ENCODE data around the gene RTCA. TPM values are rescaled to one million over a fixed set of nuclear protein-coding genes. Genes with fewer than 3 reads are reported as not detected.
"Not testable (repeated sequence)": the region's sequence is repeated elsewhere in the genome, so short reads cannot be mapped to it uniquely, and the experiment has no call there.

Gene RTCA
- polyA plus RNA-seq (2013, experiment 1 of 4), result 29.5 TPM
- polyA plus RNA-seq (2013, experiment 2 of 4), result 31.3 TPM
- 25.1 TPM for polyA plus RNA-seq (2013, experiment 3 of 4)
- 24.7 TPM for polyA plus RNA-seq (2013, experiment 4 of 4)

GRCh38 chr1:100265931-100266740 is at the start of gene RTCA:
Gene RTCA, plus strand, starts transcription at chr1:100266216. Its CDS starts 160 bp downstream, at chr1:100266376.
- H3K9me3 ChIP-seq (ENCODE audit: control insufficient read depth, low read length), result no peaks in the 10 kb centered on the region
- 0 to 1% methylated on average over 53 of the region's 53 CpGs for WGBS, 2 experiments
- peaks cover 16% of the 10 kb centered on the region for H3K36me3 ChIP-seq (ENCODE audit: control insufficient read depth, insufficient read depth, low read length)

GRCh38 chr1:100217834-100218233 is 48.2 kb upstream of the RTCA start:
- H3K27ac ChIP-seq (ENCODE audit: insufficient read depth, low read depth, low read length, poor library complexity, severe bottlenecking), result no peak overlapping the region

More at GRCh38 chr1:100265931-100266740, at the start of gene RTCA:
- Histone ChIP-seq H3K27ac (ENCODE audit: insufficient read depth, low read depth, low read length, poor library complexity, severe bottlenecking) (peak within 1 kb of the TSS; percentile 72), H3K4me3 (ENCODE audit: insufficient read depth, low read depth, low read length) (peak within 1 kb of the TSS; percentile 97), H3K27me3 (ENCODE audit: control insufficient read depth, insufficient read depth, low read length, poor library complexity, severe bottlenecking) (no peaks in the 10 kb centered on the region), H3K4me1 (ENCODE audit: control insufficient read depth, insufficient read depth, low read length) (no peaks in the 10 kb centered on the region)

GRCh38 chr1:100219457-100219856 is 46.6 kb upstream of the RTCA start:
- Histone ChIP-seq H3K4me3 (ENCODE audit: insufficient read depth, low read depth, low read length) (no peak overlapping the region), H3K9me3 (ENCODE audit: control insufficient read depth, low read length) (no peaks in the 10 kb centered on the region), H3K27me3 (ENCODE audit: control insufficient read depth, insufficient read depth, low read length, poor library complexity, severe bottlenecking) (no peaks in the 10 kb centered on the region), H3K4me1 (ENCODE audit: control insufficient read depth, insufficient read depth, low read length) (no peaks in the 10 kb centered on the region), H3K27ac (ENCODE audit: insufficient read depth, low read depth, low read length, poor library complexity, severe bottlenecking) (no peak overlapping the region), H3K36me3 (ENCODE audit: control insufficient read depth, insufficient read depth, low read length) (peaks cover 14% of the 10 kb centered on the region)
- 77 to 78% methylated on average over 6 of the region's 6 CpGs for WGBS, 2 experiments

More at GRCh38 chr1:100217834-100218233, 48.2 kb upstream of the RTCA start:
- Histone ChIP-seq H3K4me1 (ENCODE audit: control insufficient read depth, insufficient read depth, low read length) (no peaks in the 10 kb centered on the region), H3K9me3 (ENCODE audit: control insufficient read depth, low read length) (no peaks in the 10 kb centered on the region), H3K27me3 (ENCODE audit: control insufficient read depth, insufficient read depth, low read length, poor library complexity, severe bottlenecking) (no peaks in the 10 kb centered on the region), H3K36me3 (ENCODE audit: control insufficient read depth, insufficient read depth, low read length) (peaks cover 18% of the 10 kb centered on the region), H3K4me3 (ENCODE audit: insufficient read depth, low read depth, low read length) (no peak overlapping the region)
- 90 to 91% methylated on average over 2 of the region's 2 CpGs for WGBS, 2 experiments

- Histone ChIP-seq H3K27ac (ENCODE audit: insufficient read depth, low read depth, low read length, poor library complexity, severe bottlenecking) (no peak overlapping the region), H3K4me3 (ENCODE audit: insufficient read depth, low read depth, low read length) (no peak overlapping the region), H3K36me3 (ENCODE audit: control insufficient read depth, insufficient read depth, low read length) (peaks cover 10% of the 10 kb centered on the region), H3K4me1 (ENCODE audit: control insufficient read depth, insufficient read depth, low read length) (no peaks in the 10 kb centered on the region), H3K27me3 (ENCODE audit: control insufficient read depth, insufficient read depth, low read length, poor library complexity, severe bottlenecking) (no peaks in the 10 kb centered on the region), H3K9me3 (ENCODE audit: control insufficient read depth, low read length) (no peaks in the 10 kb centered on the region)
- WGBS, 2 experiments, result 92 to 100% methylated on average over 2 of the region's 2 CpGs
These were observed 46.1 kb upstream of the RTCA start for GRCh38 chr1:100219883-100220282.

GRCh38 chr1:100222428-100222827 is 43.6 kb upstream of the RTCA start:
- H3K27ac ChIP-seq (ENCODE audit: insufficient read depth, low read depth, low read length, poor library complexity, severe bottlenecking), result no peak overlapping the region
- H3K9me3 ChIP-seq (ENCODE audit: control insufficient read depth, low read length), result no peaks in the 10 kb centered on the region
- no peaks in the 10 kb centered on the region for H3K27me3 ChIP-seq (ENCODE audit: control insufficient read depth, insufficient read depth, low read length, poor library complexity, severe bottlenecking)
- H3K4me1 ChIP-seq (ENCODE audit: control insufficient read depth, insufficient read depth, low read length), result no peaks in the 10 kb centered on the region
- H3K4me3 ChIP-seq (ENCODE audit: insufficient read depth, low read depth, low read length), result no peak overlapping the region
- H3K36me3 ChIP-seq (ENCODE audit: control insufficient read depth, insufficient read depth, low read length), result no peaks in the 10 kb centered on the region

- Histone ChIP-seq H3K9me3 (ENCODE audit: control insufficient read depth, low read length) (no peaks in the 10 kb centered on the region), H3K27me3 (ENCODE audit: control insufficient read depth, insufficient read depth, low read length, poor library complexity, severe bottlenecking) (no peaks in the 10 kb centered on the region), H3K4me1 (ENCODE audit: control insufficient read depth, insufficient read depth, low read length) (no peaks in the 10 kb centered on the region), H3K36me3 (ENCODE audit: control insufficient read depth, insufficient read depth, low read length) (peaks cover 3% of the 10 kb centered on the region), H3K4me3 (ENCODE audit: insufficient read depth, low read depth, low read length) (no peak overlapping the region), H3K27ac (ENCODE audit: insufficient read depth, low read depth, low read length, poor library complexity, severe bottlenecking) (no peak overlapping the region)
- 92 to 98% methylated on average over 4 of the region's 4 CpGs for WGBS, 2 experiments
These were observed 36.2 kb upstream of the RTCA start for GRCh38 chr1:100229681-100230443.

GRCh38 chr1:100230765-100231164 is 35.3 kb upstream of the RTCA start:
- no peaks in the 10 kb centered on the region for H3K9me3 ChIP-seq (ENCODE audit: control insufficient read depth, low read length)
- H3K27ac ChIP-seq (ENCODE audit: insufficient read depth, low read depth, low read length, poor library complexity, severe bottlenecking), result no peak overlapping the region
- H3K4me1 ChIP-seq (ENCODE audit: control insufficient read depth, insufficient read depth, low read length), result no peaks in the 10 kb centered on the region
- whole genome bisulfite sequencing, 2 experiments, result 89 to 100% methylated on average over 2 of the region's 2 CpGs
- H3K27me3 ChIP-seq (ENCODE audit: control insufficient read depth, insufficient read depth, low read length, poor library complexity, severe bottlenecking), result no peaks in the 10 kb centered on the region
- H3K4me3 ChIP-seq (ENCODE audit: insufficient read depth, low read depth, low read length), result no peak overlapping the region
- H3K36me3 ChIP-seq (ENCODE audit: control insufficient read depth, insufficient read depth, low read length), result peaks cover 3% of the 10 kb centered on the region

GRCh38 chr1:100231721-100232120 is 34.3 kb upstream of the RTCA start:
- no peak overlapping the region for H3K4me3 ChIP-seq (ENCODE audit: insufficient read depth, low read depth, low read length)
- peaks cover 4% of the 10 kb centered on the region for H3K36me3 ChIP-seq (ENCODE audit: control insufficient read depth, insufficient read depth, low read length)
- H3K27me3 ChIP-seq (ENCODE audit: control insufficient read depth, insufficient read depth, low read length, poor library complexity, severe bottlenecking), result no peaks in the 10 kb centered on the region
- no peak overlapping the region for H3K27ac ChIP-seq (ENCODE audit: insufficient read depth, low read depth, low read length, poor library complexity, severe bottlenecking)
- no peaks in the 10 kb centered on the region for H3K4me1 ChIP-seq (ENCODE audit: control insufficient read depth, insufficient read depth, low read length)
- no peaks in the 10 kb centered on the region for H3K9me3 ChIP-seq (ENCODE audit: control insufficient read depth, low read length)
- 86 to 95% methylated on average over 2 of the region's 2 CpGs for WGBS, 2 experiments

- Histone ChIP-seq H3K9me3 (ENCODE audit: control insufficient read depth, low read length) (no peaks in the 10 kb centered on the region), H3K4me3 (ENCODE audit: insufficient read depth, low read depth, low read length) (no peak overlapping the region), H3K4me1 (ENCODE audit: control insufficient read depth, insufficient read depth, low read length) (no peaks in the 10 kb centered on the region), H3K27ac (ENCODE audit: insufficient read depth, low read depth, low read length, poor library complexity, severe bottlenecking) (no peak overlapping the region), H3K36me3 (ENCODE audit: control insufficient read depth, insufficient read depth, low read length) (peaks cover 8% of the 10 kb centered on the region), H3K27me3 (ENCODE audit: control insufficient read depth, insufficient read depth, low read length, poor library complexity, severe bottlenecking) (no peaks in the 10 kb centered on the region)
- 90 to 94% methylated on average over 1 of the region's 1 CpG for WGBS, 2 experiments
These were observed 33.9 kb upstream of the RTCA start for GRCh38 chr1:100232156-100232555.

- H3K4me1 ChIP-seq (ENCODE audit: control insufficient read depth, insufficient read depth, low read length), result not testable (repeated sequence)
These were observed 32.5 kb upstream of the RTCA start for GRCh38 chr1:100233566-100233965.

More at GRCh38 chr1:100233566-100233965, 32.5 kb upstream of the RTCA start:
- H3K27ac ChIP-seq (ENCODE audit: insufficient read depth, low read depth, low read length, poor library complexity, severe bottlenecking); H3K27me3 ChIP-seq (ENCODE audit: control insufficient read depth, insufficient read depth, low read length, poor library complexity, severe bottlenecking); H3K4me3 ChIP-seq (ENCODE audit: insufficient read depth, low read depth, low read length); H3K9me3 ChIP-seq (ENCODE audit: control insufficient read depth, low read length): not testable (repeated sequence)
- peaks cover 10% of the 10 kb centered on the region for H3K36me3 ChIP-seq (ENCODE audit: control insufficient read depth, insufficient read depth, low read length)
- 90 to 96% methylated on average over 4 of the region's 4 CpGs for WGBS, 2 experiments

Data from ectodermal cell (in vitro differentiated cells).